Gastrocnemius medialis (tissue), 4 donors: ENCODE data around the gene LIPI.
"Not testable (repeated sequence)": the region's sequence is repeated elsewhere in the genome, so short reads cannot be mapped to it uniquely, and the experiment has no call there.

Experiments
- CTCF ChIP-seq, 5 experiments: fragments of 450-650 bp in 3 of 5; fragments of 200-600 bp in 2 of 5; sonication (generic) in 2 of 5; IDR thresholded peaks in 4 of 5; conservative IDR thresholded peaks in 1 of 5; 1 replicate in 4 of 5; 2 replicates in 1 of 5; pipeline ENCODE4 v1.5.1; 2016 to 2019; ENCODE audit warnings: antibody characterized with exemption in 5 of 5, mild to moderate bottlenecking in 3 of 5, moderate library complexity in 3 of 5
- POLR2A ChIP-seq, 2 donors: fragments of 450-650 bp; IDR thresholded peaks; one replicate each; pipeline ENCODE4 v1.6.1; 2017; ENCODE audit warnings: antibody characterized with exemption in 2 of 2, mild to moderate bottlenecking in 2 of 2, moderate library complexity in 2 of 2

GRCh38 chr21:14062684-14063083 lies 148.1 kb downstream of the LIPI start:
- TF ChIP-seq POLR2A (IDR thresholded peaks at IDR 0.05); CTCF (IDR thresholded peaks at IDR 0.05 in 4 of 5, conservative IDR thresholded peaks at IDR 0.05 in 1 of 5): not testable (repeated sequence)
